Esophagus muscularis mucosa (tissue), 4 donors: Measurements from ENCODE around the gene CNTLN. TPM values are rescaled to one million over a fixed set of nuclear protein-coding genes. Genes with fewer than 3 reads are reported as not detected.

Source experiments
- DNase-seq: peaks from one replicate; pipeline ENCODE4 v3.0.0-alpha.2; 2017; ENCODE audit errors: extremely low spot score
- H3K27ac ChIP-seq, 4 donors: fragments of 200-600 bp; sonication (generic); replicated peaks in 1 of 4; 1 replicate in 3 of 4; 2 replicates in 1 of 4; pipeline ENCODE4 v1.5.1; 2016 to 2019; ENCODE audit warnings: mild to moderate bottlenecking in 1 of 4
- H3K27me3 ChIP-seq, 4 donors: fragments of 200-600 bp; sonication (generic); one replicate each; pipeline versions ENCODE4 v1.5.1 to v1.6.0; 2016 to 2019
- H3K36me3 ChIP-seq, 4 donors: fragments of 200-600 bp; sonication (generic); one replicate each; pipeline ENCODE4 v1.5.1; 2016 to 2019
- H3K4me1 ChIP-seq, 4 donors: fragments of 200-600 bp; sonication (generic); one replicate each; pipeline ENCODE4 v1.5.1; 2016 to 2019
- H3K4me3 ChIP-seq, 4 donors: fragments of 200-600 bp; sonication (generic); 1 replicate in 2 of 4; 2 replicates in 2 of 4; pipeline ENCODE4 v1.5.1; 2016 to 2019; ENCODE audit warnings: mild to moderate bottlenecking in 4 of 4, moderate library complexity in 1 of 4
- H3K9me3 ChIP-seq, 4 donors: fragments of 200-600 bp; sonication (generic); 1 replicate in 3 of 4; 2 replicates in 1 of 4; pipeline ENCODE4 v1.5.1; 2016 to 2019
- EP300 ChIP-seq: sonication (generic); formaldehyde crosslinking; IDR thresholded peaks from one replicate; pipeline ENCODE4 v1.6.1; 2017; ENCODE audit warnings: antibody characterized with exemption
- POLR2A ChIP-seq: fragments of 450-650 bp; IDR thresholded peaks from one replicate; pipeline ENCODE4 v1.6.1; 2017; ENCODE audit warnings: antibody characterized with exemption, moderate library complexity, mild to moderate bottlenecking, low read depth
- POLR2AphosphoS5 ChIP-seq, 2 donors: sonication (generic); formaldehyde crosslinking; IDR thresholded peaks; one replicate each; pipeline ENCODE4 v1.6.1; 2017; ENCODE audit warnings: antibody characterized with exemption in 2 of 2
- WGBS: methylation state at CpG from one replicate; pipeline ENCODE4 v1.1.5; 2018; 5-methylcytosine and 5-hydroxymethylcytosine counted together
- intact Hi-C: fragments of 100-400 bp; cut with DNase I; formaldehyde crosslinking; loops from one replicate; pipeline ENCODE4 v1.15.1; 2023
- total RNA-seq, 4 donors: library from RNA; depleted of rRNA; stranded (reverse); fragments of >200 nt; gene quantifications; one replicate each; pipeline versions ENCODE4 v1.1.0 to v1.2.1, GENCODE V29; 2016
- TF ChIP-seq, protein P1 (sequence below), 3 experiments: fragments of 200-600 bp in 2 of 3; fragments of 450-650 bp in 1 of 3; sonication (generic) in 2 of 3; IDR thresholded peaks; one replicate each; pipeline ENCODE4 v1.5.1; 2017 to 2019; ENCODE audit warnings: antibody characterized with exemption in 3 of 3, mild to moderate bottlenecking in 2 of 3, moderate library complexity in 1 of 3

Gene CNTLN
- total RNA-seq, 4 donors from 2014 or later = 9.4 to 14.1 (median 12.0) TPM

DNA sequence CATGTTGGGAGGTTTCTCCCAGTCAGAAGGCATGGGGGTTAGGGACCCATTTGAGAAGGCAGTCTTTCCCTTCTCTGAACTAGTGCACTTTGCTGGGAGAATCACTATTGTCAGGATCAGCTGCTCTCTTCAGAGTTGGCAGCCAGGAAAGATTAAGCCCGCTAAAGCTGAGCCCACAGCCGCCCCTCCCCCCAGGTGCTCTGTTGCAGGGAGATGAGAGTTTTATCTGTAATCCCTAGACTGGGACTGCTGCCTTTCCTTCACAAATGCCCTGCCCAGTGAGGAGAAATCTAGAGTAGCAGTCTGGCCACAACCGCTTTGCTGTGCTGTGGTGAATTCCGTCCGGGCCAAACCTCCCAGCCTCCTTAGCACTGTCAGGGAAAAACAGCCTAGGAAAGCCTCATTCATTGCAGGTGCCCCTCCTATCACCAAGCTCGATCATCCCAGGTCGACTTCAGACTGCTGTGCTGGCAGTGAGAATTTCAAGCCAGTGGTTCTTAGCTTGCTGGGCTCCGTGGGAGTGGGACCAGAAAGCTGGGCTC lies 69.8 kb downstream of the CNTLN start:
- intact Hi-C loops = no loop called here
- no peaks in the 10 kb centered on the region for H3K36me3 ChIP-seq
- no peak overlapping the region for H3K4me3 ChIP-seq
- H3K27ac ChIP-seq = no peak overlapping the region
- H3K4me1 ChIP-seq = no peaks in the 10 kb centered on the region
- WGBS = 64% methylated on average over 7 of the region's 8 CpGs
- TF ChIP-seq POLR2AphosphoS5 (IDR thresholded peaks at IDR 0.05) = no peak
- no peak for TF ChIP-seq POLR2A
- no peak for TF ChIP-seq EP300
- TF ChIP-seq, protein P1, sequence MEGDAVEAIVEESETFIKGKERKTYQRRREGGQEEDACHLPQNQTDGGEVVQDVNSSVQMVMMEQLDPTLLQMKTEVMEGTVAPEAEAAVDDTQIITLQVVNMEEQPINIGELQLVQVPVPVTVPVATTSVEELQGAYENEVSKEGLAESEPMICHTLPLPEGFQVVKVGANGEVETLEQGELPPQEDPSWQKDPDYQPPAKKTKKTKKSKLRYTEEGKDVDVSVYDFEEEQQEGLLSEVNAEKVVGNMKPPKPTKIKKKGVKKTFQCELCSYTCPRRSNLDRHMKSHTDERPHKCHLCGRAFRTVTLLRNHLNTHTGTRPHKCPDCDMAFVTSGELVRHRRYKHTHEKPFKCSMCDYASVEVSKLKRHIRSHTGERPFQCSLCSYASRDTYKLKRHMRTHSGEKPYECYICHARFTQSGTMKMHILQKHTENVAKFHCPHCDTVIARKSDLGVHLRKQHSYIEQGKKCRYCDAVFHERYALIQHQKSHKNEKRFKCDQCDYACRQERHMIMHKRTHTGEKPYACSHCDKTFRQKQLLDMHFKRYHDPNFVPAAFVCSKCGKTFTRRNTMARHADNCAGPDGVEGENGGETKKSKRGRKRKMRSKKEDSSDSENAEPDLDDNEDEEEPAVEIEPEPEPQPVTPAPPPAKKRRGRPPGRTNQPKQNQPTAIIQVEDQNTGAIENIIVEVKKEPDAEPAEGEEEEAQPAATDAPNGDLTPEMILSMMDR (IDR thresholded peaks at IDR 0.05) = no peak
- peaks cover 0 to 18% (median 4%) of the 10 kb centered on the region in 4 donors for H3K9me3 ChIP-seq
- no peak for DNase-seq
- H3K27me3 ChIP-seq = no peaks in the 10 kb centered on the region

DNA sequence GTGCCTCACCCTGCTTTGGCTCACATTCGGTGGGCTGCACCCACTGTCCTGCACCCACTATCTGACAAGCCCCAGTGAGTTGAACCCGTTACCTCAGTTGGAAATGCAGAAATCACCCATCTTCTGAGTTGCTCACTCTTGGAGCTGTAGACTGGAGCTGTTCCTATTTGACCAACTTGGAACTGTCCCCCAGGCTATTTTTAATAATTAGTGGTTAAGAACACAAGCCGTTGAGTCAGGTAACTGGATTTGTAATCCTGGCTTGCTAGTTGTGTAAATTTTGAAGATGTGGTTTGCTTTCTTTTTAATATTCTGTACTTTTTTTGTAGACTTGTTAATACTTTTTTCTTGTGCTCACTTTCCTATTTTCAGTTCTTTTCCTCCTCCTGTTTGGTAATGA lies 81.2 kb downstream of the CNTLN start:
- DNase-seq = no peak
- Histone ChIP-seq H3K9me3 (no peaks in the 10 kb centered on the region), H3K4me3 (no peak overlapping the region), H3K36me3 (no peaks in the 10 kb centered on the region), H3K27me3 (no peaks in the 10 kb centered on the region), H3K4me1 (no peaks in the 10 kb centered on the region), H3K27ac (no peak overlapping the region)
- WGBS = 71% methylated on average over 2 of the region's 3 CpGs
- intact Hi-C loops = no loop called here
- no peak for TF ChIP-seq EP300
- no peak for TF ChIP-seq POLR2AphosphoS5 (IDR thresholded peaks at IDR 0.05)
- TF ChIP-seq POLR2A = no peak
- TF ChIP-seq, protein P1 (IDR thresholded peaks at IDR 0.05) = no peak

DNA sequence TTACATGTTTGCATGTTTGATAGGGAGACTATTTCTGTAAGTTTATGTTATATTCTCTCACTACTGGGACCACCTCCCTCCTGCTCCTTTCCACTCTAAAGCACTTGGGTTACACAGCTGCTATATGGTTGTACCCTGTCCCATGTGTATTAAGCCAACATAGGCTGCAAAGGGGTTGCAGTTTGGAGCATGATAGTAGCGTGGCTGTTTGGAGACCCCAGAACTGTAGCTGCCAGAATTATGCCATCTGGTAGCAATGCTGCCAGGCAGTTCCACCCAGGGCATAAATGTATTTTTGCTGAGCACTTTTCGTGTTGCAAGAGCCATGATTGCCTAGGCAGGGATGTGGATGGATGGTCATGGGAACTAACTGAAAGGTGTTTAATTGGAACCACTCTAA lies 81.8 kb downstream of the CNTLN start:
- Histone ChIP-seq H3K4me3 (no peak overlapping the region), H3K27me3 (no peaks in the 10 kb centered on the region), H3K9me3 (no peaks in the 10 kb centered on the region), H3K36me3 (no peaks in the 10 kb centered on the region), H3K4me1 (no peaks in the 10 kb centered on the region), H3K27ac (no peak overlapping the region)
- TF ChIP-seq, protein P1 (IDR thresholded peaks at IDR 0.05) = no peak
- TF ChIP-seq EP300 = no peak
- no peak for TF ChIP-seq POLR2AphosphoS5 (IDR thresholded peaks at IDR 0.05)
- no peak for TF ChIP-seq POLR2A
- WGBS = 90% methylated on average over 2 of the region's 2 CpGs
- intact Hi-C loops = no loop called here
- no peak for DNase-seq

DNA sequence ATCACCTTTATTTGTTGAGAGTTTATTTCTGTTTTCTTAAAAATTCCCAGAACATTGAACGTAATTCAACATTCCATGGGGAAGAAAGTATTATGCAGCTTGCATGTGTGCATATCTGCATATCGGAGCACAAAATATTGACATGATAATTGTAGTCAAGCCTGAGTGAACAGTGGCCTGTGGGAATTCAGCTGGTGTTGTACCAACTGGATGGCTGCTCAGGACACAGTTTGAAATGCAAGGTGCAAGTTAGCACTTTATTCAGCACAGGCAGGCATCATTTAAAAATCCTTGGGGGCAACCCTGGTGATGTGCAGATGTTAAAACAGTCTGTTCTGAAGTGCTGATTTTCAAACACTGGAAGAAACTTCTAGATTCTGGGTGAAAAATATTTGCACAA lies 82.4 kb downstream of the CNTLN start:
- no peaks in the 10 kb centered on the region for H3K4me1 ChIP-seq
- H3K36me3 ChIP-seq = no peaks in the 10 kb centered on the region
- intact Hi-C loops = no loop called here
- WGBS = 89% methylated on average over 2 of the region's 2 CpGs
- H3K27me3 ChIP-seq = no peaks in the 10 kb centered on the region
- no peaks in the 10 kb centered on the region for H3K9me3 ChIP-seq
- no peak overlapping the region for H3K27ac ChIP-seq
- H3K4me3 ChIP-seq = no peak overlapping the region
- no peak for DNase-seq
- TF ChIP-seq EP300 (no peak), POLR2AphosphoS5 (IDR thresholded peaks at IDR 0.05) (no peak), POLR2A (no peak)
- TF ChIP-seq, protein P1 (IDR thresholded peaks at IDR 0.05) = no peak

DNA sequence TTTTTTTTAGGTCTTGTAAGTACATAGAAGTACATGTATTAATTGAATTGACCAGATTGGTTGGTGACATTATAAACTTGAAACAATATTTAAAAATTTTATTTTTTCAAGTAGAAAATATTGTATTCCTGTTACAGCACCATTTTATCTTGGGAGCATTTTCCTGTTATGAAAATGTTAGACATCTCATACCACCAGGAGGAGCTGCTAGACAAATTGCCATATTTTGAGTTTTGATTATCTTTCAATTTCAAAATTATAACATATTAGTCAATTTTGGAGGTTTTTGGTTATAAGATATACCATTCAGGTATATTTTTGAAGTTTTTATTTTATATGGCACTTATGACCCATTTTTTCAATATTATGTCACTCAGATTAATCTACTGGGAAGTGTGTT lies 84.4 kb downstream of the CNTLN start:
- no peak overlapping the region for H3K4me3 ChIP-seq
- no peaks in the 10 kb centered on the region for H3K36me3 ChIP-seq
- H3K27ac ChIP-seq = no peak overlapping the region
- no peaks in the 10 kb centered on the region for H3K9me3 ChIP-seq
- H3K27me3 ChIP-seq = no peaks in the 10 kb centered on the region
- TF ChIP-seq, protein P1 (IDR thresholded peaks at IDR 0.05) = no peak
- intact Hi-C loops = no loop called here
- H3K4me1 ChIP-seq = no peaks in the 10 kb centered on the region
- no peak for DNase-seq
